WTC11 (cell line): Measurements from ENCODE around the gene ROBO1. TPM values are rescaled to one million over a fixed set of nuclear protein-coding genes. Genes with fewer than 3 reads are reported as not detected.

ENCODE experiments used
- ATAC-seq: fragments of 200-7000 bp; cut with Tn5 transposase; 2 replicates; pipeline ENCODE4 v1.10.0; 2021; ENCODE audit warnings: mild to moderate bottlenecking, moderate library complexity
- CTCF ChIA-PET: fragments of 300-600 bp; sonication (Branson Sonifier 250); formaldehyde crosslinking; loops from one replicate; lab custom pipeline; 2021; ENCODE audit warnings: antibody characterized with exemption; lab: Charles Lee
- POLR2A ChIA-PET: fragments of 350-600 bp; sonication (Branson Sonifier 250); formaldehyde crosslinking; loops from one replicate; lab custom pipeline; 2021; ENCODE audit warnings: antibody characterized with exemption; lab: Charles Lee
- DNase-seq: peaks from one replicate; pipeline ENCODE4 v3.0.0; 2021; ENCODE audit warnings: low spot score
- H3K27ac Mint-ChIP-seq: 2 replicates; pipeline ENCODE4 v1.8.0; 2021; ENCODE audit warnings: mixed read lengths
- H3K27me3 Mint-ChIP-seq: 2 replicates; pipeline ENCODE4 v1.8.0; 2021; ENCODE audit warnings: low read depth, mild to moderate bottlenecking, moderate library complexity, mixed read lengths
- H3K36me3 Mint-ChIP-seq: 2 replicates; pipeline ENCODE4 v1.8.0; 2021; ENCODE audit warnings: mixed read lengths
- H3K4me1 Mint-ChIP-seq: 2 replicates; pipeline ENCODE4 v1.8.0; 2022; ENCODE audit warnings: mixed read lengths
- H3K4me3 Mint-ChIP-seq: 2 replicates; pipeline ENCODE4 v1.8.0; 2021; ENCODE audit warnings: mild to moderate bottlenecking, moderate library complexity, mixed read lengths
- H3K9me3 Mint-ChIP-seq: 2 replicates; pipeline ENCODE4 v1.8.0; 2021; ENCODE audit warnings: mixed read lengths
- ATF2 ChIP-seq: sonication (generic); formaldehyde crosslinking; IDR thresholded peaks from 2 replicates; pipeline ENCODE4 v1.8.1; 2022; ENCODE audit warnings: low read depth, missing genetic modification reagents, borderline replicate concordance
- ATF3 ChIP-seq: sonication (generic); formaldehyde crosslinking; conservative IDR thresholded peaks from 2 replicates; pipeline ENCODE4 v1.8.1; 2022; ENCODE audit warnings: mild to moderate bottlenecking, missing genetic modification reagents
- CBFB ChIP-seq: sonication (generic); formaldehyde crosslinking; IDR thresholded peaks from 2 replicates; pipeline ENCODE4 v1.8.1; 2022; ENCODE audit warnings: mild to moderate bottlenecking, low read depth, missing genetic modification reagents
- E2F5 ChIP-seq: sonication (generic); formaldehyde crosslinking; IDR thresholded peaks from 2 replicates; pipeline ENCODE4 v1.8.1; 2022; ENCODE audit warnings: mild to moderate bottlenecking, moderate library complexity, missing genetic modification reagents
- ELF4 ChIP-seq: sonication (generic); formaldehyde crosslinking; IDR thresholded peaks from 2 replicates; pipeline ENCODE4 v1.8.1; 2022; ENCODE audit warnings: low read depth, mild to moderate bottlenecking, moderate library complexity, missing genetic modification reagents
- ESRRA ChIP-seq: sonication (generic); formaldehyde crosslinking; IDR thresholded peaks from 2 replicates; pipeline ENCODE4 v1.8.1; 2022; ENCODE audit warnings: mild to moderate bottlenecking, missing genetic modification reagents, borderline replicate concordance
- FOXJ3 ChIP-seq: sonication (generic); formaldehyde crosslinking; IDR thresholded peaks from 2 replicates; pipeline ENCODE4 v1.9.0; 2021; ENCODE audit warnings: missing genetic modification reagents, mild to moderate bottlenecking, borderline replicate concordance
- FOXK1 ChIP-seq: sonication (generic); formaldehyde crosslinking; IDR thresholded peaks from 2 replicates; pipeline ENCODE4 v1.8.0; 2022; ENCODE audit warnings: mild to moderate bottlenecking, moderate library complexity, missing genetic modification reagents
- JAZF1 ChIP-seq: fragments of 250-450 bp; sonication (Bioruptor Pico); IDR thresholded peaks from 2 replicates; pipeline ENCODE4 v1.9.0; 2021; ENCODE audit warnings: moderate library complexity, mild to moderate bottlenecking, inconsistent platforms
- JUN ChIP-seq: sonication (generic); formaldehyde crosslinking; IDR thresholded peaks from 2 replicates; pipeline ENCODE4 v1.8.0; 2023; ENCODE audit warnings: mild to moderate bottlenecking, missing genetic modification reagents
- MXD4 ChIP-seq: fragments of 250-450 bp; sonication (Bioruptor Pico); IDR thresholded peaks from 2 replicates; pipeline ENCODE4 v1.8.0; 2021; ENCODE audit warnings: mild to moderate bottlenecking, moderate library complexity, borderline replicate concordance
- NFE2L1 ChIP-seq: sonication (generic); formaldehyde crosslinking; IDR thresholded peaks from 2 replicates; pipeline ENCODE4 v1.8.1; 2023; ENCODE audit warnings: missing genetic modification reagents
- PRRX2 ChIP-seq: fragments of 250-450 bp; sonication (Bioruptor Pico); IDR thresholded peaks from 2 replicates; pipeline ENCODE4 v1.8.0; 2021; ENCODE audit warnings: mild to moderate bottlenecking
- STAT6 ChIP-seq: sonication (generic); formaldehyde crosslinking; conservative IDR thresholded peaks from 2 replicates; pipeline ENCODE4 v1.8.1; 2023; ENCODE audit warnings: mild to moderate bottlenecking, low read depth, missing genetic modification reagents, moderate library complexity
- TP53 ChIP-seq: sonication (generic); formaldehyde crosslinking; IDR thresholded peaks from 2 replicates; pipeline ENCODE4 v1.8.1; 2023; ENCODE audit warnings: mild to moderate bottlenecking, missing genetic modification reagents
- USF1 ChIP-seq: sonication (generic); formaldehyde crosslinking; IDR thresholded peaks from 2 replicates; pipeline ENCODE4 v1.8.0; 2022; ENCODE audit warnings: mild to moderate bottlenecking, missing genetic modification reagents
- ZNF138 ChIP-seq: sonication (generic); formaldehyde crosslinking; conservative IDR thresholded peaks from 2 replicates; pipeline ENCODE4 v1.8.1; 2022; ENCODE audit warnings: mild to moderate bottlenecking, moderate library complexity, missing genetic modification reagents
- ZNF423 ChIP-seq: fragments of 250-450 bp; sonication (Bioruptor Pico); IDR thresholded peaks from 2 replicates; pipeline ENCODE4 v2.1.2; 2022; ENCODE audit warnings: mild to moderate bottlenecking, moderate library complexity
- ZNF532 ChIP-seq: fragments of 250-450 bp; sonication (Bioruptor Pico); IDR thresholded peaks from 2 replicates; pipeline ENCODE4 v1.9.0; 2021; ENCODE audit warnings: mild to moderate bottlenecking, borderline replicate concordance
- ZNF671 ChIP-seq: fragments of 250-450 bp; sonication (Bioruptor Pico); IDR thresholded peaks from 2 replicates; pipeline ENCODE4 v1.8.0; 2021; ENCODE audit warnings: mild to moderate bottlenecking
- ZSCAN18 ChIP-seq: fragments of 250-450 bp; sonication (Bioruptor Pico); IDR thresholded peaks from 2 replicates; pipeline ENCODE4 v2.1.2; 2022; ENCODE audit warnings: mild to moderate bottlenecking, moderate library complexity
- total RNA-seq: library from RNA; stranded (reverse); gene quantifications from 3 replicates; pipeline ENCODE4 v1.2.3, GENCODE V29; 2021

The ROBO1 gene
- total RNA-seq, 1 experiment from 2014 or later: 90.9 TPM

- H3K4me1 Mint-ChIP-seq: peaks cover 75% of the 10 kb centered on the region
- peak; percentile 41; the same call in 1 of the 2 replicates for ATAC-seq
- CTCF ChIA-PET: interaction anchor here (1.1 to 1.3 kb wide), 2 partner anchors 9 to 15 kb away, joined by 4 read pairs; no protein-coding TSS in a partner anchor
- H3K4me3 Mint-ChIP-seq: no peak overlapping the region; the same call in 1 of the 2 replicates
- no peak for TF ChIP-seq USF1 (CRISPR knock-in tag)
- no peak for TF ChIP-seq E2F5 (CRISPR knock-in tag)
- no peak for TF ChIP-seq MXD4 (CRISPR knock-in tag)
- TF ChIP-seq ELF4 (CRISPR knock-in tag): no peak
- no peak for TF ChIP-seq ZNF138 (CRISPR knock-in tag)
- no peak for TF ChIP-seq CBFB (CRISPR knock-in tag)
- TF ChIP-seq JAZF1 (CRISPR knock-in tag): no peak
- no peak for TF ChIP-seq PRRX2 (CRISPR knock-in tag)
- TF ChIP-seq TP53: no peak
- no peak for TF ChIP-seq ATF3
- no peak for TF ChIP-seq JUN
- TF ChIP-seq ZSCAN18 (CRISPR knock-in tag): no peak
- TF ChIP-seq ZNF671: no peak
- no peak for TF ChIP-seq FOXK1 (CRISPR knock-in tag)
- TF ChIP-seq, all 79 proteins: peak for 0
- POLR2A ChIA-PET: interaction anchor here (0.6 kb wide), 1 partner anchor 499 kb away, joined by 3 read pairs; no protein-coding TSS in a partner anchor
- Mint-ChIP-seq H3K36me3 (peaks cover 7% of the 10 kb centered on the region; the same call in 1 of the 2 replicates), H3K27ac (peak overlapping the region; percentile 17), H3K9me3 (peaks cover 6% of the 10 kb centered on the region; the same call in 1 of the 2 replicates), H3K27me3 (no peaks in the 10 kb centered on the region)
- no peak for DNase-seq
These were observed 788.8 kb downstream of the ROBO1 start for GRCh38 chr3:78979028-78979427.

- no peaks in the 10 kb centered on the region for H3K9me3 Mint-ChIP-seq
- ChIA-PET CTCF (interaction anchor here (0.8 to 1.5 kb wide), 5 partner anchors 9 to 248 kb away, joined by 3 to 5 read pairs (median 4); no protein-coding TSS in a partner anchor), POLR2A (interaction anchor here (0.6 kb wide), 1 partner anchor 56 kb away, joined by 6 read pairs; no protein-coding TSS in a partner anchor)
- H3K27ac Mint-ChIP-seq: peak overlapping the region; percentile 35; the same call in 1 of the 2 replicates
- ATAC-seq (peak; percentile 25; the same call in 1 of the 2 replicates), DNase-seq (no peak)
- no peak overlapping the region for H3K4me3 Mint-ChIP-seq
- no peaks in the 10 kb centered on the region for H3K36me3 Mint-ChIP-seq
- H3K4me1 Mint-ChIP-seq: peaks cover 69% of the 10 kb centered on the region
- no peaks in the 10 kb centered on the region for H3K27me3 Mint-ChIP-seq
- TF ChIP-seq ZNF423 (CRISPR knock-in tag): no peak
- no peak for TF ChIP-seq FOXJ3 (CRISPR knock-in tag)
- no peak for TF ChIP-seq ATF2
- no peak for TF ChIP-seq STAT6 (CRISPR knock-in tag)
- no peak for TF ChIP-seq ESRRA (CRISPR knock-in tag)
- no peak for TF ChIP-seq ZNF532 (CRISPR knock-in tag)
- TF ChIP-seq NFE2L1: no peak
These were observed 789.8 kb downstream of the ROBO1 start for GRCh38 chr3:78978037-78978436.
